Body of pancreas (tissue), 4 donors: Measurements from ENCODE around the gene LAPTM5.

Source experiments
- POLR2A ChIP-seq, 3 donors: fragments of 450-650 bp; IDR thresholded peaks; one replicate each; pipeline ENCODE4 v1.6.1; 2016; ENCODE audit warnings: antibody characterized with exemption in 3 of 3, mild to moderate bottlenecking in 2 of 3
- TF ChIP-seq, protein P1 (sequence below), 7 experiments: fragments of 450-650 bp in 4 of 7; fragments of 200-600 bp in 3 of 7; sonication (generic) in 3 of 7; IDR thresholded peaks; one replicate each; pipeline ENCODE4 v1.5.1; 2016 to 2019; ENCODE audit warnings: antibody characterized with exemption in 7 of 7

- TF ChIP-seq, protein P1, sequence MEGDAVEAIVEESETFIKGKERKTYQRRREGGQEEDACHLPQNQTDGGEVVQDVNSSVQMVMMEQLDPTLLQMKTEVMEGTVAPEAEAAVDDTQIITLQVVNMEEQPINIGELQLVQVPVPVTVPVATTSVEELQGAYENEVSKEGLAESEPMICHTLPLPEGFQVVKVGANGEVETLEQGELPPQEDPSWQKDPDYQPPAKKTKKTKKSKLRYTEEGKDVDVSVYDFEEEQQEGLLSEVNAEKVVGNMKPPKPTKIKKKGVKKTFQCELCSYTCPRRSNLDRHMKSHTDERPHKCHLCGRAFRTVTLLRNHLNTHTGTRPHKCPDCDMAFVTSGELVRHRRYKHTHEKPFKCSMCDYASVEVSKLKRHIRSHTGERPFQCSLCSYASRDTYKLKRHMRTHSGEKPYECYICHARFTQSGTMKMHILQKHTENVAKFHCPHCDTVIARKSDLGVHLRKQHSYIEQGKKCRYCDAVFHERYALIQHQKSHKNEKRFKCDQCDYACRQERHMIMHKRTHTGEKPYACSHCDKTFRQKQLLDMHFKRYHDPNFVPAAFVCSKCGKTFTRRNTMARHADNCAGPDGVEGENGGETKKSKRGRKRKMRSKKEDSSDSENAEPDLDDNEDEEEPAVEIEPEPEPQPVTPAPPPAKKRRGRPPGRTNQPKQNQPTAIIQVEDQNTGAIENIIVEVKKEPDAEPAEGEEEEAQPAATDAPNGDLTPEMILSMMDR (IDR thresholded peaks at IDR 0.05): no peak
- TF ChIP-seq POLR2A (IDR thresholded peaks at IDR 0.05): no peak
These were observed 30.4 kb upstream of the LAPTM5 start for GRCh38 chr1:30787856-30788495.
